Measurements from ENCODE around the gene EPB41L4A. TPM values are rescaled to one million over a fixed set of nuclear protein-coding genes. Genes with fewer than 3 reads are reported as not detected.

Gene EPB41L4A
- total and polyA plus RNA-seq, 2 donors (not counting 3 experiments of a cell fraction or from before 2014, with no cell fraction given) = 6.0 to 17.9 TPM

DNA sequence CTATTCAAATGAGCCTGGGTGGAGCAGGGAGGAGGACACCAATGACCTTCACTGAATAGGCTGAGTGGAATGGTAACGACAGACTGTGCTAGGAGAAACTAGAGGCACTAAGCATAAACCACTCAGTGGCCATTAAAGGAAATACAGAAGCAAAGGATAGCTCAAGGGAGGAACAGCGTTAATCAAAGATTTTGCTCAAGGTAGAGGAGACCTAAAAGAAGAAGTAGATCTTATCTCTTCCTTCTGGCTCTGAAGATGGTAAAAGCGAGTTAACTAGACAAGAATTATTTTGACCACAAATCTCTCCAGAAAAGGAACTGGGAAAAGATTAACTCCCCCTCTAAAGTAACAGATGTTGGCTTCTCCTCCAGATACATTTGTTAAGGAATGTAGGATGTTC, 299.6 kb downstream of the EPB41L4A start:
- BruUV-seq (replicated peaks) = no TSS peak

More for the DNA sequence above, 299.6 kb downstream of the EPB41L4A start:
- no peaks in the 10 kb centered on the region for H3K36me3 ChIP-seq (ENCODE audit: control insufficient read depth in 2 of 2, extremely low read depth in 1 of 2, insufficient read depth in 2 of 2, low read length in 2 of 2)
- H3K9me3 ChIP-seq (replicated peaks; ENCODE audit: control insufficient read depth, insufficient read depth, low read length) = no peaks in the 10 kb centered on the region
- no peak overlapping the region for H3K4me2 ChIP-seq (ENCODE audit: insufficient read depth, low read length)
- H2AFZ ChIP-seq (ENCODE audit: low read depth, low read length) = no peak overlapping the region
- TF ChIP-seq, protein P1, sequence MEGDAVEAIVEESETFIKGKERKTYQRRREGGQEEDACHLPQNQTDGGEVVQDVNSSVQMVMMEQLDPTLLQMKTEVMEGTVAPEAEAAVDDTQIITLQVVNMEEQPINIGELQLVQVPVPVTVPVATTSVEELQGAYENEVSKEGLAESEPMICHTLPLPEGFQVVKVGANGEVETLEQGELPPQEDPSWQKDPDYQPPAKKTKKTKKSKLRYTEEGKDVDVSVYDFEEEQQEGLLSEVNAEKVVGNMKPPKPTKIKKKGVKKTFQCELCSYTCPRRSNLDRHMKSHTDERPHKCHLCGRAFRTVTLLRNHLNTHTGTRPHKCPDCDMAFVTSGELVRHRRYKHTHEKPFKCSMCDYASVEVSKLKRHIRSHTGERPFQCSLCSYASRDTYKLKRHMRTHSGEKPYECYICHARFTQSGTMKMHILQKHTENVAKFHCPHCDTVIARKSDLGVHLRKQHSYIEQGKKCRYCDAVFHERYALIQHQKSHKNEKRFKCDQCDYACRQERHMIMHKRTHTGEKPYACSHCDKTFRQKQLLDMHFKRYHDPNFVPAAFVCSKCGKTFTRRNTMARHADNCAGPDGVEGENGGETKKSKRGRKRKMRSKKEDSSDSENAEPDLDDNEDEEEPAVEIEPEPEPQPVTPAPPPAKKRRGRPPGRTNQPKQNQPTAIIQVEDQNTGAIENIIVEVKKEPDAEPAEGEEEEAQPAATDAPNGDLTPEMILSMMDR (IDR thresholded peaks at IDR 0.05; ENCODE audit: extremely low read depth in 1 of 2, insufficient read depth in 1 of 2, low read depth in 1 of 2, low read length in 2 of 2) = no peak
- TF ChIP-seq POLR2A (IDR thresholded peaks at IDR 0.05; ENCODE audit: low read depth, low read length) (no peak), JUN (IDR thresholded peaks at IDR 0.05; ENCODE audit: borderline replicate concordance, insufficient read depth, insufficient read length, low read depth) (no peak), MYC (IDR thresholded peaks at IDR 0.05; ENCODE audit: low read depth, low read length) (no peak), EZH2 (IDR thresholded peaks at IDR 0.05; ENCODE audit: borderline replicate concordance, low read depth, low read length, severe bottlenecking) (no peak), FOS (IDR thresholded peaks at IDR 0.05; ENCODE audit: borderline replicate concordance, insufficient read depth, low read length) (no peak), POLR2AphosphoS5 (IDR thresholded peaks at IDR 0.05; ENCODE audit: insufficient read depth, low read depth, low read length) (no peak), GATA2 (IDR thresholded peaks at IDR 0.05; ENCODE audit: insufficient read depth, insufficient read length, low read depth, low read length) (no peak)
- TF ChIP-seq, protein P2, sequence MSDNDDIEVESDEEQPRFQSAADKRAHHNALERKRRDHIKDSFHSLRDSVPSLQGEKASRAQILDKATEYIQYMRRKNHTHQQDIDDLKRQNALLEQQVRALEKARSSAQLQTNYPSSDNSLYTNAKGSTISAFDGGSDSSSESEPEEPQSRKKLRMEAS (IDR thresholded peaks at IDR 0.05; ENCODE audit: insufficient read depth, insufficient read length) = no peak
- H3K9ac ChIP-seq (replicated peaks; ENCODE audit: extremely low read depth, insufficient read depth, low read length) = no peak overlapping the region
- intact Hi-C loops (cut with micrococcal nuclease) = no loop called here
- no peaks in the 10 kb centered on the region for H3K79me2 ChIP-seq (ENCODE audit: control insufficient read depth, insufficient read depth, low read length)
- FAIRE-seq = no peak
- CTCF ChIA-PET = interaction anchor here (0.8 kb wide), 1 partner anchor 18 kb away, joined by 4 read pairs; no protein-coding TSS in a partner anchor
- DNase-seq (ENCODE audit: low read depth, low spot score) = no peak
- no peak overlapping the region for H3K4me3 ChIP-seq (replicated peaks in 1 of 3; ENCODE audit: insufficient read depth in 1 of 3, low read depth in 1 of 3, low read length in 3 of 3)
- H3K27ac ChIP-seq (ENCODE audit: insufficient read depth, low read depth, low read length) = no peak overlapping the region
- no peaks in the 10 kb centered on the region for H3K27me3 ChIP-seq (ENCODE audit: control insufficient read depth in 2 of 2, insufficient read depth in 2 of 2, low read length in 2 of 2)
- dilution Hi-C loops (cut with MboI; ENCODE audit: extremely low pct_ligation_motif_present, low sequenced_read_pairs) = no loop called here
- no peaks in the 10 kb centered on the region for H3K9me1 ChIP-seq (replicated peaks; ENCODE audit: control insufficient read depth, extremely low read depth, insufficient read depth, low read length)
- no peaks in the 10 kb centered on the region for H4K20me1 ChIP-seq (replicated peaks; ENCODE audit: control insufficient read depth, extremely low read depth, insufficient read depth, low read length)
- POLR2A ChIA-PET = no interaction called here
- H3K4me1 ChIP-seq (ENCODE audit: control insufficient read depth, extremely low read depth, insufficient read depth, low read length) = no peaks in the 10 kb centered on the region
